Measurements from ENCODE around the gene ZNF385C.

GRCh38 chr17:42071810-42072209 lies 26.5 kb downstream of the ZNF385C start:
- TF ChIP-seq CTCF (IDR thresholded peaks at IDR 0.05) (no peak), POLR2A (IDR thresholded peaks at IDR 0.05) (no peak)

All from testis (tissue), 2 donors.